ENCODE measurements around the gene CHGA. TPM values are rescaled to one million over a fixed set of nuclear protein-coding genes. Genes with fewer than 3 reads are reported as not detected.

Gene CHGA
- total RNA-seq, 6 donors from 2014 or later, result 0.46 to 0.81 TPM; not detected in 4

- 95 to 96% methylated on average over 8 of the region's 8 CpGs for WGBS, 2 donors
- TF ChIP-seq POLR2A (IDR thresholded peaks at IDR 0.05) (no peak), EP300 (IDR thresholded peaks at IDR 0.05) (no peak), POLR2AphosphoS5 (IDR thresholded peaks at IDR 0.05) (no peak)
- TF ChIP-seq, protein P1, sequence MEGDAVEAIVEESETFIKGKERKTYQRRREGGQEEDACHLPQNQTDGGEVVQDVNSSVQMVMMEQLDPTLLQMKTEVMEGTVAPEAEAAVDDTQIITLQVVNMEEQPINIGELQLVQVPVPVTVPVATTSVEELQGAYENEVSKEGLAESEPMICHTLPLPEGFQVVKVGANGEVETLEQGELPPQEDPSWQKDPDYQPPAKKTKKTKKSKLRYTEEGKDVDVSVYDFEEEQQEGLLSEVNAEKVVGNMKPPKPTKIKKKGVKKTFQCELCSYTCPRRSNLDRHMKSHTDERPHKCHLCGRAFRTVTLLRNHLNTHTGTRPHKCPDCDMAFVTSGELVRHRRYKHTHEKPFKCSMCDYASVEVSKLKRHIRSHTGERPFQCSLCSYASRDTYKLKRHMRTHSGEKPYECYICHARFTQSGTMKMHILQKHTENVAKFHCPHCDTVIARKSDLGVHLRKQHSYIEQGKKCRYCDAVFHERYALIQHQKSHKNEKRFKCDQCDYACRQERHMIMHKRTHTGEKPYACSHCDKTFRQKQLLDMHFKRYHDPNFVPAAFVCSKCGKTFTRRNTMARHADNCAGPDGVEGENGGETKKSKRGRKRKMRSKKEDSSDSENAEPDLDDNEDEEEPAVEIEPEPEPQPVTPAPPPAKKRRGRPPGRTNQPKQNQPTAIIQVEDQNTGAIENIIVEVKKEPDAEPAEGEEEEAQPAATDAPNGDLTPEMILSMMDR (IDR thresholded peaks at IDR 0.05), result no peak
- Histone ChIP-seq H3K27ac (no peak overlapping the region), H3K36me3 (peaks cover 0 to 9% (median 0%) of the 10 kb centered on the region in 4 donors), H3K4me1 (peaks cover 16 to 26% (median 20%) of the 10 kb centered on the region in 4 donors), H3K27me3 (no peaks in the 10 kb centered on the region), H3K4me3 (no peak overlapping the region), H3K9me3 (peaks cover 6 to 15% (median 11%) of the 10 kb centered on the region in 4 donors)
- ATAC-seq (ENCODE audit: low FRiP score in 2 of 2) (no peak), DNase-seq (no peak)
Measured at GRCh38 chr14:92982956-92983355, 60.0 kb downstream of the CHGA start.

GRCh38 chr14:92984082-92984788 is 61.3 kb downstream of the CHGA start:
- no peak for TF ChIP-seq EP300 (IDR thresholded peaks at IDR 0.05)
- TF ChIP-seq, protein P1 (IDR thresholded peaks at IDR 0.05), result no peak
- TF ChIP-seq POLR2A (IDR thresholded peaks at IDR 0.05), result no peak
- Histone ChIP-seq H3K4me1 (peaks cover 16 to 26% (median 20%) of the 10 kb centered on the region in 4 donors), H3K36me3 (peaks cover 0 to 9% (median 0%) of the 10 kb centered on the region in 4 donors), H3K27me3 (no peaks in the 10 kb centered on the region), H3K4me3 (no peak overlapping the region), H3K27ac (no peak overlapping the region), H3K9me3 (peaks cover 0 to 5% (median 0%) of the 10 kb centered on the region in 4 donors)
- ATAC-seq (ENCODE audit: low FRiP score in 2 of 2) (no peak), DNase-seq (peak in 1 of 2 donors; percentile 67)
- 78 to 79% methylated on average over 5 of the region's 5 CpGs for WGBS, 2 donors

Other genes with a start within 250 kb of the CHGA start
- gene LGMN, start 174.5 kb upstream of the CHGA start, total RNA-seq, result 100 to 1,000 TPM in 3 of 6 donors, 10 to 100 TPM in 3; 53.4 to 222 (median 123) TPM
- gene GOLGA5, start 128.8 kb upstream of the CHGA start, total RNA-seq, result 10 to 100 TPM; 24.1 to 60.0 (median 32.2) TPM
- 100 to 1,000 TPM in 3 of 6 donors, 10 to 100 TPM in 3; 41.9 to 128 (median 86.1) TPM for gene ITPK1, start 192.8 kb downstream of the CHGA start, total RNA-seq

Measured in upper lobe of left lung (tissue), 6 donors.